Lower leg skin (tissue), 4 donors: Measurements from ENCODE around the gene KCTD21. TPM values are rescaled to one million over a fixed set of nuclear protein-coding genes. Genes with fewer than 3 reads are reported as not detected.

ENCODE experiments used
- DNase-seq, 2 donors: peaks; one replicate each; pipeline ENCODE4 v3.0.0-alpha.2; 2019; ENCODE audit warnings: low spot score in 2 of 2
- H3K4me3 ChIP-seq: fragments of 200-600 bp; sonication (generic); 2 replicates; pipeline ENCODE4 v1.5.1; 2017; ENCODE audit warnings: mild to moderate bottlenecking, low read depth; ENCODE audit not compliant: poor library complexity, severe bottlenecking
- POLR2A ChIP-seq, 2 donors: fragments of 450-650 bp; IDR thresholded peaks; one replicate each; pipeline ENCODE4 v1.6.1; 2016 to 2017; ENCODE audit warnings: antibody characterized with exemption in 2 of 2, mild to moderate bottlenecking in 1 of 2, moderate library complexity in 1 of 2
- WGBS, 2 donors: methylation state at CpG; one replicate each; pipeline ENCODE4 v1.1.5; 2018; 5-methylcytosine and 5-hydroxymethylcytosine counted together
- intact Hi-C: fragments of 100-400 bp; cut with DNase I; formaldehyde crosslinking; loops from one replicate; pipeline ENCODE4 v1.15.0; 2023; ENCODE audit warnings: low total_unique reads
- total RNA-seq, 4 donors: library from RNA; depleted of rRNA; stranded (reverse); fragments of >200 nt; gene quantifications; one replicate each; pipeline ENCODE4 v1.1.0, GENCODE V29; 2016
- TF ChIP-seq, protein P1 (sequence below), 3 donors: fragments of 450-650 bp; IDR thresholded peaks; one replicate each; pipeline ENCODE4 v1.5.1; 2016; ENCODE audit warnings: antibody characterized with exemption in 3 of 3, mild to moderate bottlenecking in 3 of 3, moderate library complexity in 2 of 3

KCTD21 gene
- total RNA-seq, 4 donors from 2014 or later, result 3.8 to 17.0 (median 7.1) TPM

DNA sequence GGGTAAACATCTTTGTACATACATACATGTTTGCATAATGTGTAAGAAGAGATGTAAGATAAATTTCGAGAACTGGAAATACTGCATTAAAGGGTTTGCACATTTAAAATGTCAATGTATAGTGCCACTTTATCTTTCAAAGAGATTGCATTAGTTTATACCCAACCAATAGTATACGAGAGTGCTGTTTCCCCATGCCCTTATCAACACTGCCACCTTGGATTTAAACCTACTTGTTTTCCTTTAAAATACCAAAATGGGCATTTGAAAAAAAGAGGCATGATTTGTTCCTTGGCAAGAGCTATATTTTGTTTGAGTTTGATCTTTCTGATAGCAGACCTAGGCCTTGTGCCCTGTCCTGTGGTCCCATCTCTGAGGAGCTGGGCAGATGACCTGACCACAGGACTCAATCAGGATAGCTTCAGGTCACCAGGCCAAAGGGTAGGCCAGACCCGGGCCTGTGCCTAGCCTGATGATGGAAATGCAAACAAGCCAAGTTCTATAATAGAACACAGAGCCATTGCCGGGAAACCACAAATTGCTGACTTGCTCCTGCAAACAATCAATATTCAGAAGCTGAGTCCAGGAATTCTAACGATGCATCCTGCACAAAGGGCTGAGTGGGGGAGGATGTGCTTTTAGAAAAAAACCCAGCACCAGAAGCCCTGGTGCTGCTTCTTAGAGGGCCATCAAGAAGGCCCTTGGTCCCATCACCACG is 32.1 kb downstream of the KCTD21 start:
- H3K4me3 ChIP-seq, result no peak overlapping the region
- TF ChIP-seq, protein P1, sequence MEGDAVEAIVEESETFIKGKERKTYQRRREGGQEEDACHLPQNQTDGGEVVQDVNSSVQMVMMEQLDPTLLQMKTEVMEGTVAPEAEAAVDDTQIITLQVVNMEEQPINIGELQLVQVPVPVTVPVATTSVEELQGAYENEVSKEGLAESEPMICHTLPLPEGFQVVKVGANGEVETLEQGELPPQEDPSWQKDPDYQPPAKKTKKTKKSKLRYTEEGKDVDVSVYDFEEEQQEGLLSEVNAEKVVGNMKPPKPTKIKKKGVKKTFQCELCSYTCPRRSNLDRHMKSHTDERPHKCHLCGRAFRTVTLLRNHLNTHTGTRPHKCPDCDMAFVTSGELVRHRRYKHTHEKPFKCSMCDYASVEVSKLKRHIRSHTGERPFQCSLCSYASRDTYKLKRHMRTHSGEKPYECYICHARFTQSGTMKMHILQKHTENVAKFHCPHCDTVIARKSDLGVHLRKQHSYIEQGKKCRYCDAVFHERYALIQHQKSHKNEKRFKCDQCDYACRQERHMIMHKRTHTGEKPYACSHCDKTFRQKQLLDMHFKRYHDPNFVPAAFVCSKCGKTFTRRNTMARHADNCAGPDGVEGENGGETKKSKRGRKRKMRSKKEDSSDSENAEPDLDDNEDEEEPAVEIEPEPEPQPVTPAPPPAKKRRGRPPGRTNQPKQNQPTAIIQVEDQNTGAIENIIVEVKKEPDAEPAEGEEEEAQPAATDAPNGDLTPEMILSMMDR (IDR thresholded peaks at IDR 0.05), result no peak
- no peak for TF ChIP-seq POLR2A (IDR thresholded peaks at IDR 0.05)
- DNase-seq, result no peak
- intact Hi-C loops, result no loop called here
- WGBS, 2 donors, result 60 to 65% methylated on average over 6 of the region's 6 CpGs

DNA sequence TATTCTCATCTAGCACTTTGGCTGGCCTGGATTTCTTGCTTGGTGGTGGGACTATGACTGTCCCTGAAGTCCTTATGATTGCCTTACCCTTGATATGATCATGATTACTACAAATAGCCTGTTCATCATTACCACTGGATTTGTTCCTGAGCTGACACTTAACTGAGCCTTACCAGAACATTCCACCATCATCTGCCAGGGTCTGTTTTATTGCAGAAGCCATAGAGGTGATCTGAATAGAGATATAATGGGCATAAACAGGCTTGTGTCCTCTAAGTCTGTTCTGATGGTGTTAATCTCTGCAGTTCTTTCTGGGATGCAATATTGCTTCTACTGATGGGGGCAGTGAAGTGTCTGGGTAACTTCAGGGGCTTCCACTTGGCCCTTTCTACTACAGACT is 36.6 kb downstream of the KCTD21 start:
- no peak for DNase-seq
- TF ChIP-seq, protein P1 (IDR thresholded peaks at IDR 0.05), result no peak
- TF ChIP-seq POLR2A (IDR thresholded peaks at IDR 0.05), result no peak
- no peak overlapping the region for H3K4me3 ChIP-seq
- intact Hi-C loops, result no loop called here

DNA sequence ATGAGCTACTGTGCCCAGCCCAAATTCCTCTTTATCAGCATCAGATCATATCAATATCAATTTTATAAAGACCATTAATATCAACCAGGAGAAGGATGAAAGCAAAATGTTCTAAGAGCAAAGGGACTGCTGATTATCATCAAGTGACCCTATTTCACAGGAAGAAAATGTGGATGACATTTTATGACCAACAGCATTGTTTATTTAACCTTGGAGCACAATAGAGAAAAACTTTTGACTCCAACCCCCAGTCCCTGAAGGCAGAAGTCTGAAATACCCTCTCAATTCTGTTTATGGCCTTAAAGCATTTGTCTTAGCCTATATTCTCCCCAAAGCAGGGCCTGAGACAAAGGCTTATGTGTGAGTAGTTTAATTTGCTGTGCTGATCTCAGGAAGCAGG is 37.7 kb downstream of the KCTD21 start:
- no peak for TF ChIP-seq POLR2A (IDR thresholded peaks at IDR 0.05)
- TF ChIP-seq, protein P1 (IDR thresholded peaks at IDR 0.05), result no peak
- intact Hi-C loops, result no loop called here
- no peak overlapping the region for H3K4me3 ChIP-seq
- DNase-seq, result no peak

DNA sequence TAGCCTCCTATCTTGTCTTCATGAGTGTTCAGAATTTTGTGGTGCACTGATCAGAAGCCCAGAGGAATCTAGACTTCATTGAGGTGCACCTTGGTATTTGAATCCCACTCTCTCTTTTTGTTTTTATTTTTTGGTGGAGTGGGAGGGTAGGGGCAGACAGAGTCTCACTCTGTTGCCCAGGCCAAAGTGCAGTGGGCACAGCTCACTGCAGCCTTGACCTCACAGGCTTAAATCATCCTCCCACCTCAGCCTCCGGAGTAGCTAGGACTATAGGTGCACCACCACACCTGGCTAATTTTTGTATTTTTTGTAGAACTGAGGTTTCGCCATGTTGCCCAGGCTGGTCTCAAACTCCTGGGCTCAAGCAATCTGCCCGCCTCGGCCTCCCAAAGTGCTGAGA is 38.1 kb downstream of the KCTD21 start:
- intact Hi-C loops, result no loop called here
- 92 to 97% methylated on average over 4 of the region's 4 CpGs for WGBS, 2 donors
- no peak for DNase-seq
- TF ChIP-seq POLR2A (IDR thresholded peaks at IDR 0.05), result no peak
- TF ChIP-seq, protein P1 (IDR thresholded peaks at IDR 0.05), result no peak
- H3K4me3 ChIP-seq, result no peak overlapping the region

DNA sequence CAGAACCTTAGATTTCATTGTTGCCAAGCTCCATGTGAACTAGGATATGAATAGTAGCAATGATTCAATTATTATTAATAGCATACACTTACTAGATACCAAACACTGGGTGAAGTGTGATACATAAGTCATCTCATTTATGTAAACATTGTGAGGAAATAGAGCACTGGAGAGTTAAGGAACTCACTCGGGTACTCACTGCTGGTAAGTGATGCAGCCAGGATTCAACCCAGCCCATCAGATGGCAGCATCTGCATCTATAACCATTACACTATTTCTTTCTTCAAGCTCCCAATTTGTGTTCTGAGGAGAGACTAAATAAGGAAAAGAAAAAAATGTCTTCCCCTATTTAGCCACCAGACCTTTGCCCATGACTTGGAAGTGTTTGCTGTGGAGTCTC is 38.8 kb downstream of the KCTD21 start:
- no peak overlapping the region for H3K4me3 ChIP-seq
- intact Hi-C loops, result no loop called here
- no peak for DNase-seq
- no peak for TF ChIP-seq POLR2A (IDR thresholded peaks at IDR 0.05)
- TF ChIP-seq, protein P1 (IDR thresholded peaks at IDR 0.05), result no peak
- 21 to 22% methylated on average over 1 of the region's 1 CpG for WGBS, 2 donors

DNA sequence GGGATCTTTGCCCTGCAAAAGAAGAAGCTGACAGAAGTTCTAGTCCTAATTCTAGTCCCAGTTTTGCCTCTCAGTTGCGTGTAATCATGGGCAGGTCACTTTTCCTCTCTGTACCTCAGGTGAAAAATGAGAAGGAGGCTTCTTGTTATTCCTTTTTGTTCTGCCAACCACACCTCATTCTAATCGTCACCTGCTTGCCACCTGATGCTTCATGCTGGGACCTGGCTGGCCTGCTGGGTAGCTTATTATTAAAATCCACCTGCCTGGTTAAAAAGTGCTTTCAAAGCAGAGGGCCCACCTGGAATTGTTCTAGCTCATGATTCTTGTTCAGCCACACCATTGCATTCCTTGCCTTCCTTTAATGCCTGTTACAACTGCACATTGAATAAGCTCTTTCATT is 40.6 kb downstream of the KCTD21 start:
- no peak for TF ChIP-seq POLR2A (IDR thresholded peaks at IDR 0.05)
- TF ChIP-seq, protein P1 (IDR thresholded peaks at IDR 0.05), result no peak
- WGBS, 2 donors, result 70 to 75% methylated on average over 2 of the region's 2 CpGs
- no peak overlapping the region for H3K4me3 ChIP-seq
- peak in 1 of 2 donors; percentile 17 for DNase-seq
- intact Hi-C loops, result no loop called here
